Embryonic facial prominence (tissue), 1 donor: ENCODE data around the gene PDXK.
A peak's percentile ranks its signal among the peaks of the same experiment; 100 is the strongest.

Experiments used
- DNase-seq: peaks from one replicate; pipeline ENCODE4 v3.0.0-alpha.2; 2016; ENCODE audit errors: extremely low spot score

Gene PDXK

DNA sequence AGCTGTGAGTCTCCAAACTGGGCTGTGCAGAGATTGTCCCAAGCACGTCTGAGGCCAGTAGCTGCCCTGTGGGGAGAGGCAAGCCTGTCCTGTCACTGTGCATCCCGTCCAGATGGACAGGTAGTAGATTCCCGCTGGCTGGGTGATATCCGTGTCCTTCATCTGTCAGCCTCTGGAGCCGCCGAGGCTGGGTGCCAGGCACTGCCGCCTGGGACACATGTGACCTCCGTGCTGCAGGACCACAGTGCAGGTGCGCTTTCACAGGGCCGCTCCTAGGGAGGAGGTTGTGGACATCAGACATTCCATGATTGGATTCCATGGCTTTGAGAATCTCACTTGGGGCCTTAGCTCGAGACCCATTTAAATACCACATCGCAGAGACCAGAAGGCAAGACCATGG is 4.7 kb downstream of the PDXK start:
- no peak for DNase-seq

GRCh38 chr21:43726686-43727518 is 8.0 kb downstream of the PDXK start:
- DNase-seq, result no peak

DNA sequence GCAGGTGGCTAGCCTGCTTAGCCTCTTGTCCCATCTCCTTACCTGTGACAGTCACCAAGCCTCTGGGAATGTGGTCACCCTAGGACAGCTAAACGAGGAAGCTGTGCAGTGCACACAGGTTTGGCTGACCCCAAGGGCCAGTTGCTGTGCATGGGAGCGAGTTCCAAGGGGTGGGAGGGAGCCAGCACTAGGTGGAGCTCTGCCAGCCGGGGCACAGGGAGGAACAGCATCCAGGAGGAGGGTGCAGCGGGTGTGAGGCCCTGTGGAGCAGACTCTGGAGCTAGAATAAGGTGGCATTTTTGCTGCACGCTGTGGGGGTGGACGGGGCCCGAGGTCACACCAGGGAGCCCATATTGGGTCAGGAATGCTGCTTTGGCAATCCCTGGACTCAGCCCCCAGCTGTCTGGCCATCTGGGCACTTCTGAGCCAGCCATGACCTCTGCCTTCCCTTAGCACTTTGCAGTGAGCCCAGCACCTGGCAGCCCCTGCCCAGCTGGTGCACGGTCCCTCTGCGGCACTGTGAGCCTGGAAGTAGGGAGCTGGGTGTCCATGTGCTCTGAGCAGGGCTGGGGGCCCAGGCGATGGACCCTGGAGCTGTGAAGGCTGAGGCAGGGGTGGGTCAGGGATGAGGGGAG is 8.7 kb downstream of the PDXK start:
- DNase-seq, result no peak

GRCh38 chr21:43728154-43728466 is 9.2 kb downstream of the PDXK start:
- DNase-seq, result no peak

DNA sequence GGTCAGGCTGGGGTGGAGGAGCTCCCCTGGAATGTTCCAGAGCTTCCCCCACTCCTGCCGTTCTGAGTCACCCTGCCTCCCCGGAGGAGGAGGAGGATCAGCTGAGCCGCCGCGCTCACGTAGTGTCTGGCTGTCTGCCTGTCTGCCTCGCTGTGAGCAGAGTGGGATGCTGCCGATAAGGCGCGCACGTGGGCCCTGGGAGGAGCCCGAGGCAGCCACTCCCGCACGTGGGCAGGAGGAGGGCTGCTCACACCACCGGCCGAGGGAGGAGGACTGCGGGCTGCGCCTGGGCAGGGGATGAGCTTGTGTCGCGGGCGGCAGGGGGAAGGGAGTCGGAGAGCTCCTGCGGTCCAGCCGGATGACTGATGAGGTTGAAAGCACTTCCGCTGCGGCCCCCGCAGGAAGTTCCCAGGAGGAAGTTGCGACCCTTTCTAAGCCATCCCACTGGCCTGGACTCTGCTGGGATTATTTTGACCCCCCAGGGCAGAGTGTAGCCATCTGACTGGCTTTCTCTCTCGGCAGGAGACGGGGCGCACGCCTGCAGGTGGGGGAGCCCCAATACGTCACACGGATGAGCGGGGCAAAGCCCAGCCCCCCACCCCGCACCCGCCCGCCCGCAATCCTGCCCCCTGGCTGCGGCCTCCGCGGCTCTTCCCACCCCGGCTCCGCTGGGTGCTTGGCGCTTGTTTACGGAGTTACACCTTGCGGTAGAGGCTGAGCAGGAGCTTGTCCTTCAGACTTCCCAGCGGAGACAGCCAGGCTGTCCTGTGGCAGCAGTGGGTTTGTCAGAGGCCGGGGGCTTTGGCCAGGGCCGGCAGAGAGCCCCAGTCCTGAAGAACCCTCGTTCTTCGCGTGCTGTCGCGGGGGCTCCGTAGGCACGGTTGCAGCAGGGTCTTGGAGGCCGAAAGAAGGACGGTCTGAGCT is 9.8 kb downstream of the PDXK start:
- DNase-seq, result peak; percentile 70

DNA sequence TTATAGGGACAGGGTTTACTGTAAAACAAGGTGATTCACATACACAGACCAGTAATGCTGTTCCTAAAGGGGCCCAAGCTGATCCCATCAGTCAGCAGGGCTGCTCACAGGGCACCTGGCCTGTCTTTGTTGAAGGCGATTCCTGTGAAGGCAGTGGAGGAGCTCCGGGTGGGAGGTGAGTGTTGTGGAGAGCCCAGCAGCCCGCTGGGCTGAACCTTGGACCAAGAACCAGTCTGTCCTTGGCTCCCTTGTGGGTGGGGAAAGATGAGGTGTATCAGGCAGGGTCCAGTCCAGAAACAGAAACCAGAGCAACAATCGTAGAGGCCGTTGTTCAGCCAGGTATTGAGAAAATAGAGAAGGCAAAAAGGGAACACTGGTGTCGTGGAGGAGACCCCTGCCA is 12.5 kb downstream of the PDXK start:
- DNase-seq, result no peak

DNA sequence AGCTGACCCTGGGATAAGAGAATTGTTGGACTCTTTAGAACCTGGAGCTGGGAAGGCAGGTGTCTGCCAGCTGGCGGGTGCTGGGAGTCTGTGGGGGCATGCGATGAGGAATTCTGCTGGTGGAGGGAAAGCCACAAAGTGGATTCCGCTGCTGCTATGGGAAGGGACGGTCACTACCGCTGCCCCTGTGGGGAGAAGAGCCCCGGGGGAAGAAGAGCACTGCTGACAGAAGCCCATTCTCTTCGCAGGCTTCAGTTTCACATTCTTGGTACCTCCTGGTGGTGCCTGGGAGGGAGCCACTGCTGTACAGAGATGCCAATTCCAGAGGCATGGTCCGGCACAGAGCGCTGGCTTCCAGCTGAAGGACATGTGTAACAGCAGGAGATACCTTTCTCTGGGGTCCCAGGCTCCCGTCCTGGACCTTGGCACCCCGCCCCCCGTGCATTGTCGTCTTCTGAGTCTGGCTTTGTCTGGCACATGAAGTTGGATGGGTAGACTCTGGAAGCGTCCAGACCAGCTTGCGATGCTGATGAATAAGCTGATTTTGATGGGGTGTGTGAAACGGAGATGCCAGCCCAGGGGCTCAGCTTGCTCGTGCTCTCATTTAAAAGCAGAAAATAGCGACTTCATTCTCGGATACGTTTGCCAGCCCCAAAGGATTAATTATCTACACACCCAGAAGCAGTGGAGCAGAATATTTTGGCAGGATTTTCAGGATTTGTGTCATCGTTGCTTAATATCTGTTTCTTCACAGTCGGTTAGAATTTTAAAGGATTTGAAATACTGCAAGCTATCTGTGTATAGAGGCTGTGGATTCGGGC is 13.2 kb downstream of the PDXK start:
- no peak for DNase-seq

- DNase-seq, result no peak
Observed at GRCh38 chr21:43733060-43733459, 14.1 kb downstream of the PDXK start.

DNA sequence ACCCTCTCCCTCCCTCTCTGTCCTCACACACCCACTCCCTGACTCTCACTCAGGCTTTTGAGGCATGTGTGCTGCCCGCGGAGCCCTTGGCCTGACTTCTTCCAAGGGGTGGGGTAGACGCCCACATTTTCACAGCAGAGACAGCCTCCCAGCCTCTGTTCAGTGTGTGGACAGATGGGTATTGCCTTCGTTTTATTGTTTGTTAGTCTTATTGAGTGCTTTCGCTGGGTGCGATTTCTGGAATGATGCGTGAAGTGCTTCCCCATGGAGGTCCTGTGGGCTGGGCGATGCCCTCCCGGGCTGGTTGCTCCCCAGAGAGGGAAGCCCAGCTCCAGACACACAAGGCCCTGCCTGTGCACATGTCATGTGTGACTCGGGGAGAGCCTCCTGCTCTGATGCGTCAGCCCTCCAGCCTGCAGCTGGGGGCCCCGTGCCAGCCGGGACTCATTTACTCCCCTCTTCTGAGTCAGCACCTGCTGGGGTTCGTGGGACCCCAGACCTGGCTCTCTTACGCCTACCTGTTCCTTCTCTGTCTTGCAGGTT is 14.7 kb downstream of the PDXK start:
- DNase-seq, result no peak

DNA sequence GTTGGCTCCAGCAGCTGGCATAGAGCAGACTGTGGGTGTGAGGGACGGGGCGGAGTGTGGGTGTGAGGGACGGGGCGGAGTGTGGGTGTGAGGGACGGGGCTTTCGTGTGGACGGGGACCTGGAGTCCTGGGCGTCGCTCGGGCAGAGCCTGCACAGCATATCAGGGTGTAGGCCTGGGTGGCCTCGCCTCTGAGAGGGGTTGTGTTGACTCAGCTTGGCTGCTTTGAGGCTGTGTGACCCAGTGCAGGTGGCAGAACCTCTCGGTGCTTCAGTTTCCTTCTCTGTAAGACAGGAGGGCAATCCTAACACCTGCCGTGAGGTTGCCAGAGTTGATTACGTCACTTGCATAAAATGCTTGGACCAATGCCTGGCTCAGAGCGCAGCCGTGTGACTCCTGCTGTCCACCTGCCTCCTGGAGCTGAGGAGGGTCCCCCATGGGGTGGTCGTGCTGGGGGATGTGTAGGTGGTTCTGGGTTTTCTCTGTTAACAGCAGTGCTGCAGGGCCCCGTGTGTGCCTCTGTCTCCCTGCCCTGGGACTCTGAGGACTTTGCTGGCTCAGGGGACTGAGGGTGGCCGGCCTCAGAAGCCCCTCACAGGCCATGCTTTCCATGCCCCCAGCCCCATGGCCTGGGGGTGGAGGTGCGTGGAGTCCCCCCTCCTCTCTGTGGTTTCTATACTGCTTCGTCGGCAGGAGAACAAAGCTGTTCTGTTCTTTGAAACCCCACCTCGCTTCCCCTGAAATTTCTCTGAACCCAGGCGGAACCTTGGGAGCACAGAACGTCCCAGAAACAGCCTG is 15.4 kb downstream of the PDXK start:
- no peak for DNase-seq

DNA sequence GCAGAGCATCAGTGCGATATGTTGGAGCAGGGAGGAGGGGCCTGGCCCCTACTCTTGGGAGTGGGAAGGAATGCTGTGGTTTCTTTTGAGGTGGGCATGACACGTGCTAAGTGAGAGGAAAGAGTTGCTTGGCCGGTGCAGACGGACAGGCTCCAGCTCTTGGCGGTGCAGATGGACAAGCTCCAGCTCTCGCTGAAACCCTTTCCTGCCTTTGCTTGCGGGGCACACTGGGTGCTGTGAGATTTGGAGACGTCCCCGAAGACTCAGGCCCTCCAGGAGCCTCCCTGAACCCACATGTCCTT is 15.9 kb downstream of the PDXK start:
- DNase-seq, result no peak

- no peak for DNase-seq
Observed at GRCh38 chr21:43735236-43736091, 16.5 kb downstream of the PDXK start.

GRCh38 chr21:43736224-43736883 is 17.4 kb downstream of the PDXK start:
- DNase-seq, result no peak

DNA sequence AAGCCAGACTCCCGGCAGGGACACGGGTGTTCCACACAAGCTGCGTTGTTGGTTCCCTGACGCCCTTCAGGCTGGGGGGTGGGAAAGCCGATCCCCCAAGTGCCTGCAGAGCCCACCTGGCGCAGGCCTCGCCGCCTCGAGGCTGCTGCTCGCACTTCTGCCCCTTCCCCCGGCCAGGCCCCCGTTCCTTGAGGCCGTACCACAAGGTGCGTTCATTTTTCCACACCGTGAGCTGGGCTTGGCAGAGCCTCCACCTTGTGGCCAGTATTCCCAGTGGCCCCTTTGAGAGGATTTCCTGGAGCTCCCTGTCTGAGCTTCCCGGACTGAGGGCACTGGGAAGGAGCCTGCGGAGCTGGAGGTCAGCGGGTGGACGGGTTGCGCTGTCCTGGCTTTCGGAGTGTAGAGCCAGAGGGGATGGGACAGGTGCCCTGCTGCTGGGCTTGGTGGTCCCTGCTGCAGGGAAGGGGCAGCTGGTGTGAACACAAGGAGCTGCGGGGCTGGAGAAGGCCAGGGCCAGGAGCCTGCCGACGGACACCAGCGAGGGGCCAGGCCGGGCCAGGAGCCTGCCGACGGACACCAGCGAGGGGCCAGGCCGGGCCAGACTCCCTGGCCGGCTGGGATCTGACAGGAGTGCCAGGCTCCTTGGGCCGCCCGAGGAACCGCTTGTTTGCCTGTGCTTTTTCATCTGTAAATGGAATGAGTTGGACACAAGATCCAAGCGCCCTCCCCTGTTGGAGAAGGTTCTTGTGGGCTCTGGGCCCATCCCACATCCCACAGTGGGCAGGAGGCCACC is 18.4 kb downstream of the PDXK start:
- no peak for DNase-seq

DNA sequence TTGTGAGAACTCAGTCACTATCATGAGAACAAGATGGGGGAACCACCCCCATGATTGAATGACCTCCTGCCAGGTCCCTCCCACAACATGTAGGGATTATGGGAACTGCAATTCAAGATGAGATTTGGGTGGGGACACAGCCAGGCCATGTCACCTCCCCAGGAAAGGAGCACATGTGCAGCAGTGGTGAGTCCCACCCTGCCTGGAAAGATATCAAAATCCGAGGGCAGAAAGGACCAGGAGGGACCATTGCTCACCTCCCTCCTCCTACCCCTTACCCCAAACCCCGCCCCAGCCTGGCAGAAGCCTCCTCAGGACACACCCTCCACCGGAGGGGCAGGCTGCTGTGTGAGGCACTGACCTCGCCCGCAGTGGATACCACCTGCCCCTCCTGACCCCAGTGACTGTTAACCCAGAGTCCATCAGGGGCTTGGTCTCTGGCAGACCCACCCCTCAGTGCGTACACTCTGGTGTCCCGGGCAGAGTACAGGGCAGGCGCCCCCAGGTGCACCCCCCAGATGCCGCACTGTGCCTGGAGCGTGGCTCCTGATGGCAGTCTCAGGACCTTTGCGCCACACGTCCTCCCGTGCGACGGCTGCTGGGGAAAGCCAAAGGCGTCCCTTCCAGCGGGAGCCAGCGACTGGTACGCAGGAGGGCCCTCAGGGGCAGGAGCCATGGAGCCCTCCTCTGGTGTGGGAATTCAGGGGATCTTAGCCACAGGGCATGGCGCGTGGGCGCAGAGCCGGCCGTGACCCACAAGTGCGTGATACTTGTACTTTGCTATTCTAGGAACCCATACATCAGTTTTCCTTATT is 20.9 kb downstream of the PDXK start:
- no peak for DNase-seq

DNA sequence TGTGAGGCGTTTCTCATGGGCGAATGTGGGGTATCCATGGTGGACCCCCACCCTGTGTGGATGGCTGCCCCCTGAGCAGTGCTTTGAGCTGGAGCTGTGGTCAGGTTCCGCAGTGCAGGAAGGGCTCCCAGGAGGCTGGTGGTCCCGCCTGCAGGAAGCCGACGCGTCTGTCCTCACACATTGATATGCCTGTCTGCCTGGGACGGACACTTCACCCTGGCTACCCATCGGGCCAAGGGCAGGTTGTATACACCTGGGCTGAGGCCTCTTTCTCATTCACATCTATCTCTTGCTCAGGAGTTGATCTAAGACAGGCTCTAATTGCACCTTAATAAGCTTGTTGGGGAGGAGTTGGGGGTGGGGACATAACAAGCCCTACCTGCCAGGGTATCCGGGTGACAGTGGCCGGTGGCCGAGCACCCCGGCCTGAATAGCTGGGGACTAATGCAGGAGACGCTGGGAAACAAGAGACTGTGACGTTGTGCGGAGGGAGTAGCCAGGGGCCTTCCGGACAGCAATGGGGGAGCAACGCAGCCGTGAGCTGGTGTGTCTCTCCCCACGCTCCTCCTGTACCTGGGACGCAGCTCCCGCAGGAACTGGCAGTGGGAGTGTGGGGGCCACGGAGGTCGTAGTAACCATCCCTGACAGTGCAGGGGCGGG is 21.7 kb downstream of the PDXK start:
- peak; percentile 60 for DNase-seq
